Spinal cord (tissue), 10 donors: ENCODE results near the gene SI. TPM values are rescaled to one million over a fixed set of nuclear protein-coding genes. Genes with fewer than 3 reads are reported as not detected.

ENCODE experiments used
- DNase-seq, 6 donors: peaks; one replicate each; pipeline versions ENCODE4 v3.0.0 to v3.0.0-alpha.2; 2013 to 2015; ENCODE audit warnings: low spot score in 6 of 6, low read depth in 4 of 6
- H3K27ac ChIP-seq: one replicate; pipeline ENCODE4 v1.5.1; 2013; ENCODE audit warnings: low read depth, low read length, control low read depth
- H3K27me3 ChIP-seq: one replicate; pipeline ENCODE4 v1.6.1; 2013; ENCODE audit warnings: low read length; ENCODE audit not compliant: control insufficient read depth, insufficient read depth
- H3K36me3 ChIP-seq: one replicate; pipeline ENCODE4 v1.6.1; 2013; ENCODE audit warnings: low read length; ENCODE audit not compliant: control insufficient read depth, insufficient read depth
- H3K4me1 ChIP-seq: one replicate; pipeline ENCODE4 v1.6.1; 2013; ENCODE audit warnings: low read length; ENCODE audit not compliant: control insufficient read depth, insufficient read depth
- H3K4me3 ChIP-seq: one replicate; pipeline ENCODE4 v1.5.1; 2013; ENCODE audit warnings: low read depth, low read length, control low read depth
- H3K9me3 ChIP-seq: one replicate; pipeline ENCODE4 v1.6.1; 2013; ENCODE audit warnings: low read length; ENCODE audit not compliant: control insufficient read depth, insufficient read depth
- WGBS: methylation state at CpG from one replicate; pipeline ENCODE4 v1.1.5; 2013; ENCODE audit warnings: missing lambda C conversion rate; ENCODE audit not compliant: insufficient coverage; 5-methylcytosine and 5-hydroxymethylcytosine counted together
- long read RNA-seq, 4 donors: transcript quantifications; one replicate each; lab custom pipeline, GENCODE V29; 2026
- polyA plus RNA-seq, 2 donors: library from polyadenylated mRNA; unstranded; fragments of 120-200 nt; gene quantifications; one replicate each; pipeline ENCODE4 v1.2.1, GENCODE V29; 2013; ENCODE audit not compliant: insufficient read length in 2 of 2
- total RNA-seq, 2 donors: library from RNA; depleted of rRNA in 1 of 2; stranded (reverse); fragments of 120-200 nt in 1 of 2; fragments of >200 nt in 1 of 2; gene quantifications; one replicate each; pipeline versions ENCODE4 v1.2.3 to v1.2.4, GENCODE V29; 2013 to 2014
- donor health status: healthy.

Gene SI
- total RNA-seq, result under 1 TPM in 1 of 2 donors, not detected in 1; 0.10 TPM
- polyA plus RNA-seq, result under 1 TPM in 1 of 2 donors, not detected in 1; 0.05 TPM
- long read RNA-seq, donor 1, result 0 reads
- long read RNA-seq, donor 2, result 0 reads
- long read RNA-seq, donor 3, result 0 reads
- long read RNA-seq, donor 4, result 0 reads

DNA sequence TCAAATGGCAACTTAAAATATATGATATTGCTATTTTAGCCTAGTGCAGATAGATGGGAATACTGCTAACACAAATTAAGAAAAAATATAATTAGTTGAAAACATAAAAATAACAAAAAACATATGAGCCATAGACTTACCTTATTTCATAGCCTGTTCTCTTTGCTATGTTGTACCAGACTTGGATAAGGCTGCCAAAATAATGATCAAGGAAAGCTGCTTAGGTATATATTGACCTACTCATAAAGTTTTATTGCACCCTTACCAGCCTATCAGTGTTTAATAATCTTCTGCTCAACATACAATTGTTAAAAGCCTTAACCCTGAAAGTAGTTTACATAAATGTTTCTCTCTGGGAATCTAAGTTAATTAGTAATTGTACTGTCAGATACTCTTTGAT, at the start of gene SI:
SI (minus strand) TSS at position 204 of the 400 bp plus-strand sequence. CDS start 2,484 bp downstream, outside the sequence.
- Histone ChIP-seq H3K27ac (no peak within 1 kb of the TSS), H3K4me1 (no peaks in the 10 kb centered on the region), H3K4me3 (no peak within 1 kb of the TSS), H3K9me3 (no peaks in the 10 kb centered on the region), H3K36me3 (no peaks in the 10 kb centered on the region), H3K27me3 (no peaks in the 10 kb centered on the region)
- DNase-seq, result no peak

- Histone ChIP-seq H3K4me1 (no peaks in the 10 kb centered on the region), H3K36me3 (no peaks in the 10 kb centered on the region), H3K27ac (no peak overlapping the region), H3K9me3 (no peaks in the 10 kb centered on the region), H3K27me3 (no peaks in the 10 kb centered on the region), H3K4me3 (no peak overlapping the region)
- no peak for DNase-seq
These were observed 47.5 kb upstream of the SI start for GRCh38 chr3:165125836-165126235.

GRCh38 chr3:165111401-165111800, 33.1 kb upstream of the SI start:
- Histone ChIP-seq H3K4me1 (no peaks in the 10 kb centered on the region), H3K27ac (no peak overlapping the region), H3K4me3 (no peak overlapping the region), H3K36me3 (no peaks in the 10 kb centered on the region), H3K27me3 (no peaks in the 10 kb centered on the region), H3K9me3 (no peaks in the 10 kb centered on the region)
- no CpG with 5 or more reads among the region's 1 CpG for WGBS
- DNase-seq, result no peak

- no peaks in the 10 kb centered on the region for H3K9me3 ChIP-seq
These were observed 25.3 kb upstream of the SI start for GRCh38 chr3:165103616-165104015.

DNA sequence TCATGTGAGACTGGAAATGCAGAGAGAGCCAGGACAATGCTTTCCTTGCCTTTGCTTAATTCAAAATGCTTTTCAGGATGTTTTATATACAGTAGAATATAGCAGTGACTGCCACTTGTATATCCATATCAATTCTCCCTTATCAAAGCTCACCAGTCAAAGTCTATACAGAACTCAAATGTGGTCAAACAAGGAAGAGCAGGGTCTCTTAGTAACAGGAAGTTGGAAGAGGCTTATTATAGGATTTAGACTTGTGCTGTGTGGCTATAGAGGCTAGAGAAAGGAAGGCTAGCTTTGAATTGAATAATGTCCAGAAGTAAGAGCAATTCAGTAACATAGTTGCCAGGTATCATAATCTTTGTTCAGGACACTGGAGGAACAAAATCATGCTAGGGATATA, 4.4 kb upstream of the SI start:
- no peaks in the 10 kb centered on the region for H3K27me3 ChIP-seq
- no peaks in the 10 kb centered on the region for H3K9me3 ChIP-seq
- no peak overlapping the region for H3K27ac ChIP-seq
- no peak overlapping the region for H3K4me3 ChIP-seq
- H3K36me3 ChIP-seq, result no peaks in the 10 kb centered on the region
- no peaks in the 10 kb centered on the region for H3K4me1 ChIP-seq
- DNase-seq, result no peak

More at GRCh38 chr3:165103616-165104015, 25.3 kb upstream of the SI start:
- Histone ChIP-seq H3K4me1 (no peaks in the 10 kb centered on the region), H3K36me3 (no peaks in the 10 kb centered on the region), H3K4me3 (no peak overlapping the region), H3K27me3 (no peaks in the 10 kb centered on the region), H3K27ac (no peak overlapping the region)
- no CpG with 5 or more reads among the region's 1 CpG for WGBS
- no peak for DNase-seq

- no peaks in the 10 kb centered on the region for H3K36me3 ChIP-seq
- no peak overlapping the region for H3K27ac ChIP-seq
- no peaks in the 10 kb centered on the region for H3K27me3 ChIP-seq
- H3K4me3 ChIP-seq, result no peak overlapping the region
- no peaks in the 10 kb centered on the region for H3K9me3 ChIP-seq
- DNase-seq, result no peak
- WGBS, result no CpG with 5 or more reads among the region's 1 CpG
- no peaks in the 10 kb centered on the region for H3K4me1 ChIP-seq
These were observed 2.9 kb upstream of the SI start for GRCh38 chr3:165081183-165081582.

DNA sequence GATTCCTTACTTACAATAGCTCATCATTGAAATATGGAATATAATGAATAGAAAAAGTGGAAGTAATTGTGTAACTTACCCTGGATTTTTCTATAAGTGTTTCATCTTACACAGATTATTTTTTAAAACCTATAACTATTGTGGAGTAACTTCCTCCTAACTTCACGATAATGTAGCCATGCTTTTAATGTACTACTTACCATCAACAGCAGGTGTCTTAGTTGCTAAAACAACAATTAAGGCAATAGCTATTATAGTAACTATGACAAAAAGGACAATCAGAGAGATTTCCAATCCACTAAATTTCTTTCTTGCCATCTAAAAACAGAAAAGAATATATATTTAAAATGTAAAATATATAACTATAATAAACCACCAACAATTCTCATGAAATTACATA, 2.6 kb downstream of the SI start:
- WGBS, result no CpG with 5 or more reads among the region's 1 CpG
- Histone ChIP-seq H3K36me3 (no peaks in the 10 kb centered on the region), H3K4me1 (no peaks in the 10 kb centered on the region)

DNA sequence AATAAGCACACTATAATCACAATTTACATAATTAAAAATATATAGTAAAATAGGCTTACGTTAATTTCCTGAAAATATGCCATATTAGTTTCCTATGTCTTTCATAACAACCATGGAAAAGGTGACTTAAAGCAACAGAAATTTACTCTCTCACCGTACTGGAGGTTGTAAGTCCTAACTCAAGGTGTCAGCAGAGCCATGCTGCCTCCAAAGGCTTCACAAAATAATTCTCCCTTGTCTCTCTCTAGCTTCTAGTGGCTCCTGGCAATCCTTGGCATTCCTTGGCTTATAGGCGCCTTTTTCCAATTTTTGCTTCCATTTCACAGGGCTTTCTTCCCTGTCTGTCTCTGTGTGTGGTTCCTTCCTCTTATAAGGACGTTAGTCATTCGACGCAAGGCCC, 7.6 kb downstream of the SI start:
- Histone ChIP-seq H3K9me3 (no peaks in the 10 kb centered on the region), H3K4me3 (no peak overlapping the region), H3K4me1 (no peaks in the 10 kb centered on the region), H3K36me3 (no peaks in the 10 kb centered on the region), H3K27ac (no peak overlapping the region), H3K27me3 (no peaks in the 10 kb centered on the region)
- no peak for DNase-seq
- WGBS, result 73% methylated on average over 5 of the region's 6 CpGs

More for the DNA sequence above, 2.6 kb downstream of the SI start:
- DNase-seq, result no peak
- Histone ChIP-seq H3K27me3 (no peaks in the 10 kb centered on the region), H3K9me3 (no peaks in the 10 kb centered on the region), H3K4me3 (no peak overlapping the region), H3K27ac (no peak overlapping the region)

- H3K27me3 ChIP-seq, result no peaks in the 10 kb centered on the region
- H3K4me1 ChIP-seq, result no peaks in the 10 kb centered on the region
- no peaks in the 10 kb centered on the region for H3K36me3 ChIP-seq
- no peak overlapping the region for H3K27ac ChIP-seq
- WGBS, result 93% methylated on average over 2 of the region's 2 CpGs
- DNase-seq, result no peak
- H3K9me3 ChIP-seq, result no peaks in the 10 kb centered on the region
- H3K4me3 ChIP-seq, result no peak overlapping the region
These were observed 21.8 kb downstream of the SI start for GRCh38 chr3:165056510-165056909.

- no peaks in the 10 kb centered on the region for H3K4me1 ChIP-seq
- DNase-seq, result no peak
- WGBS, result no CpG with 5 or more reads among the region's 1 CpG
- no peaks in the 10 kb centered on the region for H3K27me3 ChIP-seq
- no peaks in the 10 kb centered on the region for H3K36me3 ChIP-seq
- H3K4me3 ChIP-seq, result no peak overlapping the region
- H3K9me3 ChIP-seq, result no peaks in the 10 kb centered on the region
- H3K27ac ChIP-seq, result no peak overlapping the region
These were observed 38.1 kb downstream of the SI start for GRCh38 chr3:165040186-165040585.
